Pancreas (tissue), 10 donors: ENCODE data around the gene GRK2. TPM values are rescaled to one million over a fixed set of nuclear protein-coding genes. Genes with fewer than 3 reads are reported as not detected.
A peak's percentile ranks its signal among the peaks of the same experiment; 100 is the strongest.

Experiments used
- ATAC-seq, 4 donors: fragments of 200-7000 bp; cut with Tn5 transposase; one replicate each; pipeline versions ENCODE4 v1.8.0 to v1.9.1; 2020; ENCODE audit warnings: mild to moderate bottlenecking in 4 of 4, moderate library complexity in 4 of 4
- DNase-seq, 6 donors: peaks; one replicate each; pipeline ENCODE4 v3.0.0-alpha.2; 2020
- FAIRE-seq: peaks from 2 replicates; lab custom pipeline; 2012; peaks lifted over from hg19 to GRCh38; lab: Jason Lieb, UNC
- H3K27ac ChIP-seq, 4 donors: fragments of 200-600 bp; sonication (generic); 1 replicate in 3 of 4; 2 replicates in 1 of 4; pipeline versions ENCODE4 v1.5.0 to v1.8.0; 2020
- H3K27me3 ChIP-seq, 4 donors: fragments of 200-600 bp; one replicate each; pipeline ENCODE4 v1.8.0; 2021
- H3K36me3 ChIP-seq, 3 donors: fragments of 200-600 bp; sonication (generic) in 1 of 3; one replicate each; pipeline versions ENCODE4 v1.5.0 to v1.8.0; 2020 to 2021
- H3K4me1 ChIP-seq, 3 donors: fragments of 200-600 bp; one replicate each; pipeline ENCODE4 v1.8.0; 2021
- H3K4me3 ChIP-seq, 4 donors: fragments of 200-600 bp; sonication (generic) in 2 of 4; one replicate each; pipeline versions ENCODE4 v1.5.0 to v1.8.0; 2020 to 2021
- H3K9me3 ChIP-seq, 4 donors: fragments of 200-600 bp; one replicate each; pipeline ENCODE4 v1.8.0; 2021
- WGBS, 2 donors: extraction: QIAGEN DNeasy Blood & Tissue Kit; methylation state at CpG; one replicate each; pipeline ENCODE4 v1.1.7; 2013; 5-methylcytosine and 5-hydroxymethylcytosine counted together
- intact Hi-C, 3 donors: fragments of 100-400 bp; cut with DNase I; formaldehyde crosslinking; loops; one replicate each; pipeline versions ENCODE4 v1.11.1 to v1.14.2; 2022
- polyA plus RNA-seq, 2 donors: library from polyadenylated mRNA; stranded (reverse); fragments of 200-250 nt; gene quantifications; one replicate each; pipeline ENCODE4 v1.2.3, GENCODE V29; 2013
- total RNA-seq, 6 donors: library from RNA; stranded (reverse); fragmentation: NEBNext Ultra II Directional in 4 of 6; extraction: Animal tissue kit (Norgen Biotek cat#: 25700) in 4 of 6; gene quantifications; one replicate each; pipeline versions ENCODE4 v1.2.1 to v1.2.4, GENCODE V29; 2021 to 2023
- TF ChIP-seq, protein P1 (sequence below), 4 donors: fragments of 200-600 bp; sonication (generic) in 3 of 4; IDR thresholded peaks; one replicate each; pipeline versions ENCODE4 v1.5.0 to v1.8.0; 2021; ENCODE audit warnings: antibody characterized with exemption in 4 of 4
- donor health status: healthy with polysubstance abuse.
- donor health status: DM: no; HTN: no; CAD: no; lungs with moderate emphysema.
- donor health status: DM: no; HTN: no; CAD: no.
- donor health status: control.
- donor health status: control.
- donor health status: Bipolar disorder and iron deficiency.
- donor health status: DM: yes; HTN: yes; CAD: no.
- donor health status: DM: no; HTN: no; CAD: no.
- donor health status: DM: no; HTN: no; CAD: no.
- donor health status: DM: yes; HTN: yes; CAD: no.

Gene GRK2
- total and polyA plus RNA-seq, 8 donors: 19.1 to 60.6 (median 24.2) TPM

DNA sequence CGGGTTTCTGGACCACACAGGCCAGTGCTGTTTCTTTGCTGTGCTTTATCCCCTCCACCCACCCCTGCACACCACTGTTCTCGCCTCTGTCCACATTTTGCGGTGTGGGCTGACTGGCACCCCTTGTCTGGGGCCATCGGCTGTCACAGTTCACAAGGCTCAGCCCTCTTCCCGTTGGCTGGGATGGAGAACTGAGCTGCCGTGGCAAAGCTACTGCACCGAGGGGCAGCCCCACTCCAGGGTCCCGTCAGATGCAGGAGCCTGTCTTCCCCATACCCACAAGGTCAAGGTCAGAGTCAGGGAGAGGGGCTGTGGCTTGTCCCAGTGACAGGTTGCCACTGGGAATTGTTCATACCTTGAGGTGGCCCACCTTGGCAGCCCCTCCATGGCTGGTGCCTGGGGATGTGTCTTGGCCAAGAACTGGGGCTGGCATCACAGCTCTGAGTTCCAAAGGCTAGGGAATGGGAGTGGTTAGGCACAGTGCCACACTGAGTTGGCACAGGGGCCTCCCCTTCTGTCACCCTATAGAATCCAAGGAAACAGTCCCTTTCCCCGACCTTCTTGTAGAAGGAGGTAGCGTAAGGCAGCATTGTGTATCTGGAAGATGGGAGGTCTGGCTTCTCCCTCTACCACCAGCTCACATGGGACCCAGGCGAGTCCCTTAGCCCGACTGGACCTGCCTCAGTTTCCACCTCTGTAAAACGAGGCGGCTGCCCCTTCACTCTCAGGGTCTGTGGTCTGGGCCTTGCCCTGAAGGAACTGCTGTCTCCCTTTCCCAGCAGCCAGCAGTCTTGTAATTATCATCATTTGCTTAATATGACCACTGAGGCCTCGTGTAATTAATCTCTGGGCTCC, 3.4 kb downstream of the GRK2 start:
- intact Hi-C loops: loop anchor here in 2 of 3 donors (5.0 kb wide), 2 partner anchors 43 to 108 kb away; no protein-coding TSS in a partner anchor
- H3K9me3 ChIP-seq: no peaks in the 10 kb centered on the region
- FAIRE-seq (no peak), ATAC-seq (no peak), DNase-seq (peak in 3 of 6 donors; percentile 25 to 64 (median 46))
- TF ChIP-seq, protein P1, sequence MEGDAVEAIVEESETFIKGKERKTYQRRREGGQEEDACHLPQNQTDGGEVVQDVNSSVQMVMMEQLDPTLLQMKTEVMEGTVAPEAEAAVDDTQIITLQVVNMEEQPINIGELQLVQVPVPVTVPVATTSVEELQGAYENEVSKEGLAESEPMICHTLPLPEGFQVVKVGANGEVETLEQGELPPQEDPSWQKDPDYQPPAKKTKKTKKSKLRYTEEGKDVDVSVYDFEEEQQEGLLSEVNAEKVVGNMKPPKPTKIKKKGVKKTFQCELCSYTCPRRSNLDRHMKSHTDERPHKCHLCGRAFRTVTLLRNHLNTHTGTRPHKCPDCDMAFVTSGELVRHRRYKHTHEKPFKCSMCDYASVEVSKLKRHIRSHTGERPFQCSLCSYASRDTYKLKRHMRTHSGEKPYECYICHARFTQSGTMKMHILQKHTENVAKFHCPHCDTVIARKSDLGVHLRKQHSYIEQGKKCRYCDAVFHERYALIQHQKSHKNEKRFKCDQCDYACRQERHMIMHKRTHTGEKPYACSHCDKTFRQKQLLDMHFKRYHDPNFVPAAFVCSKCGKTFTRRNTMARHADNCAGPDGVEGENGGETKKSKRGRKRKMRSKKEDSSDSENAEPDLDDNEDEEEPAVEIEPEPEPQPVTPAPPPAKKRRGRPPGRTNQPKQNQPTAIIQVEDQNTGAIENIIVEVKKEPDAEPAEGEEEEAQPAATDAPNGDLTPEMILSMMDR (IDR thresholded peaks at IDR 0.05): no peak
- no peaks in the 10 kb centered on the region for H3K36me3 ChIP-seq
- H3K27ac ChIP-seq: peak overlapping the region; percentile 45 to 78 (median 76)
- WGBS, 2 donors: 53% methylated on average over 15 of the region's 15 CpGs
- H3K4me3 ChIP-seq: peak overlapping the region in 3 of 4 donors; percentile 3 to 32 (median 17)
- H3K27me3 ChIP-seq: no peaks in the 10 kb centered on the region
- peaks cover 21 to 38% (median 30%) of the 10 kb centered on the region in 3 donors for H3K4me1 ChIP-seq

DNA sequence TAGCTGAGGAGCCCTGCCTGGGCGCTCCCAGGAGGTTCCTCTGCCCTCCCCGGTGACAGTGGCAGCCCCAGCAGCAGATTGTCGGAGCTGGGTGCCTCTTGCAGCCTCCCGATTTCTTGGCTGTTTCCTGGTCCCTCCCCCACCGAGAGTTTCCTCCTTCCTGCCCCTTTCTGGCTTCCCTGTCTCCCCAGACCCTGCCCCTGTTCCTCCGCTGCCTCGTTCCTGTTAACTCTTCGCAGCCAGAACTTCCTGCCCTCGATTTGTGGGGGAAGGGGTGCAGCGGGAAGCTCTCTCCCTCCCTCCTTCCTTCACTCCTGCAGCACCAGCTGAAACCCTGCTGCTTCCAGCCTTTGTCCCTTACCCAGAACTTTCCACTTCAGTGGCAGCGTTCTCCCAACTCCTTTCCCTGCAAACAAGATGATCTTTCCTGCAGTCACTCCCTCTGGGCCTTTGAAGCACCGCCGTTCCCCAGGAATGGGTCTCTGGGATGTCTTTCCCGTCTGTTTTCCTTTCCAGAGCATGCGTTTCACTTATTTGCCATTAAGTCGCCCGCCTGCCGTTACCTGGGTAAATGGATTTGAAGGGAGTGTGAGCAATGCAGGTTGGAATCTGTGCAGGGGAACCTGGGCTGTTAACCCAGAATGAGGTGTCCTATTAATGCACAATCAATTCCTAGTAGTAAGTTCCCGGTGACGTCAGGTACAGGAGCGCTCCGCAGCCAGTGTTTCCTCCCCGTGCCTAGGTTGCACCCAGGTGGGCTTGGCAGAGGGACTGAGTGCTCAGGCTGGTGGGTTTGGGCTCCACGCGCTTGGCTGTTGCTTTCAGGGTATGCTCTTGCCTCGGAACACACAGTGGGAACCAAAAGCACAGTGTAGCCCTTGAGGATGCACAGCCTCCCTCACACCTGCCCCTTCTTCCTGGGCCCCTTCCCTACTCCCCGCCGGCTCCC, 4.3 kb downstream of the GRK2 start:
- TF ChIP-seq, protein P1 (IDR thresholded peaks at IDR 0.05): no peak
- Histone ChIP-seq H3K36me3 (no peaks in the 10 kb centered on the region), H3K27me3 (no peaks in the 10 kb centered on the region), H3K4me1 (peaks cover 21 to 43% (median 30%) of the 10 kb centered on the region in 3 donors), H3K4me3 (peak overlapping the region in 3 of 4 donors; percentile 3 to 32 (median 17)), H3K27ac (peak overlapping the region; percentile 45 to 78 (median 76)), H3K9me3 (no peaks in the 10 kb centered on the region)
- peak in 4 of 6 donors; percentile 16 to 52 (median 40) for DNase-seq
- no peak for FAIRE-seq
- peak; percentile 14 to 27 (median 25) for ATAC-seq
- intact Hi-C loops: no loop called here
- WGBS, 2 donors: 42 to 52% methylated on average over 27 to 28 of the region's 28 CpGs

DNA sequence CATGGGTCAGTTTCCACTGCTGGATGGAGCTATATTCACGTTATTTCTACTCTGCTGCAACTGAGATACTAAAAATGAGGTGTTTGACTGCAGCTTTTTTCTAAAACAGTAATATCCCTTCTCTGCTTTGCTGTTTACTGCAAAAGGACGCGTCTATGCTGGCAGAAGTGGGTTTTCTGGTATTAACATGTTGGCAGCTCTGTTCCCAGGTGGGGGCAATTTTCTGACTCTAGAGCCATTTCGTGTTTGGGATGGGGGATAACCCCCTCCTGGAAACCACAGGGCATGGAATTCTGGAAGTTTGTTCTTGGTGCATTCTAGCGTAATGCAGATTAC, 4.9 kb downstream of the GRK2 start:
- intact Hi-C loops: no loop called here
- FAIRE-seq (no peak), DNase-seq (peak in 1 of 6 donors; percentile 5), ATAC-seq (no peak)
- H3K27ac ChIP-seq: peak overlapping the region in 3 of 4 donors; percentile 75 to 78 (median 78)
- TF ChIP-seq, protein P1 (IDR thresholded peaks at IDR 0.05): no peak
- H3K4me1 ChIP-seq: peaks cover 21 to 40% (median 26%) of the 10 kb centered on the region in 3 donors
- 77 to 79% methylated on average over 5 of the region's 5 CpGs for WGBS, 2 donors
- H3K9me3 ChIP-seq: no peaks in the 10 kb centered on the region
- H3K36me3 ChIP-seq: no peaks in the 10 kb centered on the region
- H3K27me3 ChIP-seq: no peaks in the 10 kb centered on the region
- peak overlapping the region in 1 of 4 donors; percentile 32 for H3K4me3 ChIP-seq

DNA sequence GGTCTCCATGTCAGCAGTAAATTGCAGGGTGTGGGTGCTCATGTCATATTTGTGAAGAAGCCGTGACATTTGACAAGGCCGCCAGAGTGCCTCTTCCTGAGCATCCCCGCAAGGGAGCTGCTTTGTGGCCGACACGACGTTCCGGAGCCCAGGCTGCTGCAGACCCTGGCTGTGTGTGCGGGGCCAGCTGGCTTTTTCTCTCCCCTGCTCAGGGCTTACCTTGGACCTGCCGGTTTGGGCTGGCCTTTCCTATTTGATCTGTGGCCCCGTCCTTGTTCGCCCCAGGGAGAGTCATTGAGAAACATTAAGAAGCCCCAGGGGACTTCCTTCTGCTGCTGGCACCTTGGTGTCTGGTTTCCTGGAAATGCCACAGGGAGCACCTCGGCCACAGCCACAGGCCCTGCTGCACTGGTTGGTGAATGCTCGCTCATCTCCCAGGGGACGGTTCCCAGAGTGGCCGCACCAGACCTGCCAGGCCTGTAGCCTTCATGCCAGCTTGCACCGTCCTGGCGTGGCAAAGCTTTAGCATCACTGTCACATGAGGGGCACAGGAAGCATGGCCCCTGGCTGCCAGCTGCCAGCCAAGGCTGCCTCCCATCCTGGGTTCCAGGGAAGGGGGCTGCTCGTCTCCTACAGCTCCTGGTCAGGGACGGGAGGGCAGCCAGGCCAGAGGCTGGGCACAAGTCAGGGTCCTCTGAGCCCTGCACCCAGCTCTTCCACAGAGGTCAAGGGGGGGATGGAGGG, 5.4 kb downstream of the GRK2 start:
- intact Hi-C loops: no loop called here
- Histone ChIP-seq H3K4me3 (peak overlapping the region in 1 of 4 donors; percentile 32), H3K4me1 (peaks cover 21 to 40% (median 26%) of the 10 kb centered on the region in 3 donors), H3K36me3 (no peaks in the 10 kb centered on the region), H3K27ac (peak overlapping the region in 2 of 4 donors; percentile 78), H3K27me3 (no peaks in the 10 kb centered on the region), H3K9me3 (no peaks in the 10 kb centered on the region)
- peak in 3 of 6 donors; percentile 4 to 53 (median 26) for DNase-seq
- peak in 1 of 4 donors; percentile 13 for ATAC-seq
- no peak for FAIRE-seq
- 73 to 74% methylated on average over 19 of the region's 19 CpGs for WGBS, 2 donors
- TF ChIP-seq, protein P1 (IDR thresholded peaks at IDR 0.05): no peak
